Measurements from ENCODE around the gene TLR9. TPM values are rescaled to one million over a fixed set of nuclear protein-coding genes. Genes with fewer than 3 reads are reported as not detected.

Gene TLR9
- total RNA-seq, 1 donor from 2014 or later = not detected

DNA sequence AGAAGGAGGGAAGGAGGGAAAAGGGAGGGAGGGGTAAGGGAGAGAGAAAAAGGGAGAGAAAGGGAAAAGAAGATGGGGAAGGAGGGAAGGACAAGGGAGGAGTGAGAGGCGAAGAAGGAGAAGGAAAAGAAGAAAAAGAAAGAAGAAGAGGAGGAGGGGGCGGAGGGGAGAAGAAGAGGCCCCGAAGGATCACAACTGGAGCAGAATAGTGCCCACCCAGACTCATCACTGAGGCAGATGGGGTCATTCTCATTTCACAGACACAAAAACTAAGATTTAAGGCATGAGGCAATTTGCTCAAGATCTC, 30.2 kb downstream of the TLR9 start:
- Histone ChIP-seq H3K27me3 (ENCODE audit: control insufficient read depth, insufficient read depth, low read length) (peaks cover 2% of the 10 kb centered on the region), H3K36me3 (ENCODE audit: control insufficient read depth, insufficient read depth, low read length) (peaks cover 4% of the 10 kb centered on the region), H3K4me3 (ENCODE audit: low read depth, low read length) (no peak overlapping the region)
- DNase-seq (ENCODE audit: low read depth) (no peak), FAIRE-seq (no peak)
- TF ChIP-seq, protein P1, sequence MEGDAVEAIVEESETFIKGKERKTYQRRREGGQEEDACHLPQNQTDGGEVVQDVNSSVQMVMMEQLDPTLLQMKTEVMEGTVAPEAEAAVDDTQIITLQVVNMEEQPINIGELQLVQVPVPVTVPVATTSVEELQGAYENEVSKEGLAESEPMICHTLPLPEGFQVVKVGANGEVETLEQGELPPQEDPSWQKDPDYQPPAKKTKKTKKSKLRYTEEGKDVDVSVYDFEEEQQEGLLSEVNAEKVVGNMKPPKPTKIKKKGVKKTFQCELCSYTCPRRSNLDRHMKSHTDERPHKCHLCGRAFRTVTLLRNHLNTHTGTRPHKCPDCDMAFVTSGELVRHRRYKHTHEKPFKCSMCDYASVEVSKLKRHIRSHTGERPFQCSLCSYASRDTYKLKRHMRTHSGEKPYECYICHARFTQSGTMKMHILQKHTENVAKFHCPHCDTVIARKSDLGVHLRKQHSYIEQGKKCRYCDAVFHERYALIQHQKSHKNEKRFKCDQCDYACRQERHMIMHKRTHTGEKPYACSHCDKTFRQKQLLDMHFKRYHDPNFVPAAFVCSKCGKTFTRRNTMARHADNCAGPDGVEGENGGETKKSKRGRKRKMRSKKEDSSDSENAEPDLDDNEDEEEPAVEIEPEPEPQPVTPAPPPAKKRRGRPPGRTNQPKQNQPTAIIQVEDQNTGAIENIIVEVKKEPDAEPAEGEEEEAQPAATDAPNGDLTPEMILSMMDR (IDR thresholded peaks at IDR 0.05; ENCODE audit: insufficient read depth, low read length, severe bottlenecking) = no peak

DNA sequence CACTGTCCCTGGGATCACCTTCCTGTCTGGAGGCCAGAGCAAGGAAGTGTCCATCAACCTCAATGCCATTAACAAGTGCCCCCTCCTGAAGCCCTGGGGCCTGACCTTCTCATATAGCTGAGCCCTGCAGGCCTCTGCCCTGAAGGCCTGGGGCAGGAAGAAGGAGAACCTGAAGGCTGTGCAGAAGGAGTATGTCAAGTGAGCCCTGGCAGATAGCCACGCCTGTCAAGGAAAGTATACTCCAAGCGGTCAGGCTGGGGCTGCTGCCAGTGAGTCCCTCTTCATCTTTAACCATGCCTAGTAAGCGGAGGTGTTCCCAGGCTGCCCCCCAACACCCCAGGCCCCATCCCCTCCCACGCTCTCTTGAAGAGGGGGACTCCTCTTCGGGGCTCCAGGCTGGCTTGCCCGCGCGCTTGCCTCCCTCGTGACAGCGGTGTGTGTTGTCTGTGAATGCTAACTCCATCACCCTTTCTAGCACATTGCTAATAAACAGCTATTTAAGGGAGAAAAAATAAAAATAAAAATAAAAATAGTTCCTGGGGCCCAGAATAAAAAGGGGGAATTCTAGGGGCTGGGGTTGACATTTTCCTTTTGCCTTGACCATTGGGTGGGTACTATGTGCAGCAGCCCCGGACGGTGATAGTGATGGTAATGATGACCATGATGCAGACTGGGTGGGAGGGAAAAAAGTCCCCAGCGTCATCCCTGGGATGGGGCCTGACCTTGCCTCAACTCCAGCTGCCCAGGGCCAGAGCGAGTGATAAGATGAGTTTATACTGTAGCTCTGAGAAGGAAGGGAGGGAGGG, 30.8 kb downstream of the TLR9 start:
- DNase-seq (ENCODE audit: low read depth) (no peak), FAIRE-seq (no peak)
- Histone ChIP-seq H3K27me3 (ENCODE audit: control insufficient read depth, insufficient read depth, low read length) (peaks cover 2% of the 10 kb centered on the region), H3K4me3 (ENCODE audit: low read depth, low read length) (no peak overlapping the region), H3K36me3 (ENCODE audit: control insufficient read depth, insufficient read depth, low read length) (peaks cover 4% of the 10 kb centered on the region)
- TF ChIP-seq, protein P1 (IDR thresholded peaks at IDR 0.05; ENCODE audit: insufficient read depth, low read length, severe bottlenecking) = no peak

- DNase-seq (ENCODE audit: low read depth) (peak; percentile 57), FAIRE-seq (no peak)
- TF ChIP-seq, protein P1 (IDR thresholded peaks at IDR 0.05; ENCODE audit: insufficient read depth, low read length, severe bottlenecking) = no peak
- no peak overlapping the region for H3K4me3 ChIP-seq (ENCODE audit: low read depth, low read length)
- H3K36me3 ChIP-seq (ENCODE audit: control insufficient read depth, insufficient read depth, low read length) = no peaks in the 10 kb centered on the region
- peaks cover 2% of the 10 kb centered on the region for H3K27me3 ChIP-seq (ENCODE audit: control insufficient read depth, insufficient read depth, low read length)
Measured at GRCh38 chr3:52193065-52193464, 32.4 kb downstream of the TLR9 start.

- no peak overlapping the region for H3K4me3 ChIP-seq (ENCODE audit: low read depth, low read length)
- no peak for DNase-seq (ENCODE audit: low read depth)
- no peak for FAIRE-seq
- TF ChIP-seq, protein P1 (IDR thresholded peaks at IDR 0.05; ENCODE audit: insufficient read depth, low read length, severe bottlenecking) = no peak
- no peaks in the 10 kb centered on the region for H3K36me3 ChIP-seq (ENCODE audit: control insufficient read depth, insufficient read depth, low read length)
- peaks cover 2% of the 10 kb centered on the region for H3K27me3 ChIP-seq (ENCODE audit: control insufficient read depth, insufficient read depth, low read length)
Measured at GRCh38 chr3:52191663-52192062, 33.8 kb downstream of the TLR9 start.

GRCh38 chr3:52190294-52191074, 35.0 kb downstream of the TLR9 start:
- FAIRE-seq = no peak
- Histone ChIP-seq H3K36me3 (ENCODE audit: control insufficient read depth, insufficient read depth, low read length) (no peaks in the 10 kb centered on the region), H3K27me3 (ENCODE audit: control insufficient read depth, insufficient read depth, low read length) (peaks cover 2% of the 10 kb centered on the region), H3K4me3 (ENCODE audit: low read depth, low read length) (no peak overlapping the region)
- no peak for DNase-seq (ENCODE audit: low read depth)
- TF ChIP-seq, protein P1 (IDR thresholded peaks at IDR 0.05; ENCODE audit: insufficient read depth, low read length, severe bottlenecking) = no peak

All from bronchial epithelial cell (primary cell).